GM18498 (cell line): ENCODE data around the gene BMP6.
"Not testable (repeated sequence)": the region's sequence is repeated elsewhere in the genome, so short reads cannot be mapped to it uniquely, and the experiment has no call there.

ENCODE experiments used
- ATAC-seq: cut with Tn5 transposase; IDR thresholded peaks from one replicate; pipeline ENCODE4 v1.9.1; 2021; ENCODE audit warnings: mild to moderate bottlenecking, moderate library complexity; ENCODE audit not compliant: unreplicated experiment

The BMP6 gene

GRCh38 chr6:7880718-7881107, 154.8 kb downstream of the BMP6 start:
- no peak for ATAC-seq

GRCh38 chr6:7881765-7882500, 156.0 kb downstream of the BMP6 start:
- ATAC-seq: no peak

- no peak for ATAC-seq
Measured at GRCh38 chr6:7882505-7883257, 156.8 kb downstream of the BMP6 start.

GRCh38 chr6:7883381-7883780, 157.5 kb downstream of the BMP6 start:
- ATAC-seq: no peak

- no peak for ATAC-seq
Measured at GRCh38 chr6:7886132-7886531, 160.2 kb downstream of the BMP6 start.

- ATAC-seq: no peak
Measured at GRCh38 chr6:7887278-7887991, 161.5 kb downstream of the BMP6 start.

GRCh38 chr6:7888587-7889357, 162.9 kb downstream of the BMP6 start:
- ATAC-seq: no peak

- no peak for ATAC-seq
Measured at GRCh38 chr6:7891078-7891872, 165.4 kb downstream of the BMP6 start.

GRCh38 chr6:7892367-7892766, 166.5 kb downstream of the BMP6 start:
- ATAC-seq: not testable (repeated sequence)

GRCh38 chr6:7893342-7893741, 167.4 kb downstream of the BMP6 start:
- ATAC-seq: no peak

- ATAC-seq: no peak
Measured at GRCh38 chr6:7894262-7895124, 168.6 kb downstream of the BMP6 start.

GRCh38 chr6:7895125-7895423, 169.2 kb downstream of the BMP6 start:
- no peak for ATAC-seq

- no peak for ATAC-seq
Measured at GRCh38 chr6:7896465-7896987, 170.6 kb downstream of the BMP6 start.

- peak; percentile 66 for ATAC-seq
Measured at GRCh38 chr6:7897461-7898192, 171.7 kb downstream of the BMP6 start.

- not testable (repeated sequence) for ATAC-seq
Measured at GRCh38 chr6:7898193-7898586, 172.3 kb downstream of the BMP6 start.

- ATAC-seq: peak; percentile 45
Measured at GRCh38 chr6:7899101-7899888, 173.4 kb downstream of the BMP6 start.

GRCh38 chr6:7899889-7900213, 174.0 kb downstream of the BMP6 start:
- no peak for ATAC-seq

GRCh38 chr6:7900621-7901020, 174.7 kb downstream of the BMP6 start:
- no peak for ATAC-seq
